ENCODE results near the gene RASGRF2. TPM values are rescaled to one million over a fixed set of nuclear protein-coding genes. Genes with fewer than 3 reads are reported as not detected.

The RASGRF2 gene
- total RNA-seq, 1 donor from 2014 or later: 0.05 TPM

GRCh38 chr5:80995908-80996307 is 35.7 kb downstream of the RASGRF2 start:
- Mint-ChIP-seq H3K27me3 (ENCODE audit: unreplicated experiment) (peaks cover 26% of the 10 kb centered on the region), H3K27ac (ENCODE audit: unreplicated experiment) (no peak overlapping the region), H3K4me3 (ENCODE audit: unreplicated experiment) (no peak overlapping the region), H3K4me1 (ENCODE audit: unreplicated experiment) (no peaks in the 10 kb centered on the region), H3K9me3 (ENCODE audit: unreplicated experiment) (no peaks in the 10 kb centered on the region), H3K36me3 (ENCODE audit: unreplicated experiment) (no peaks in the 10 kb centered on the region)
- TF ChIP-seq, protein P1, sequence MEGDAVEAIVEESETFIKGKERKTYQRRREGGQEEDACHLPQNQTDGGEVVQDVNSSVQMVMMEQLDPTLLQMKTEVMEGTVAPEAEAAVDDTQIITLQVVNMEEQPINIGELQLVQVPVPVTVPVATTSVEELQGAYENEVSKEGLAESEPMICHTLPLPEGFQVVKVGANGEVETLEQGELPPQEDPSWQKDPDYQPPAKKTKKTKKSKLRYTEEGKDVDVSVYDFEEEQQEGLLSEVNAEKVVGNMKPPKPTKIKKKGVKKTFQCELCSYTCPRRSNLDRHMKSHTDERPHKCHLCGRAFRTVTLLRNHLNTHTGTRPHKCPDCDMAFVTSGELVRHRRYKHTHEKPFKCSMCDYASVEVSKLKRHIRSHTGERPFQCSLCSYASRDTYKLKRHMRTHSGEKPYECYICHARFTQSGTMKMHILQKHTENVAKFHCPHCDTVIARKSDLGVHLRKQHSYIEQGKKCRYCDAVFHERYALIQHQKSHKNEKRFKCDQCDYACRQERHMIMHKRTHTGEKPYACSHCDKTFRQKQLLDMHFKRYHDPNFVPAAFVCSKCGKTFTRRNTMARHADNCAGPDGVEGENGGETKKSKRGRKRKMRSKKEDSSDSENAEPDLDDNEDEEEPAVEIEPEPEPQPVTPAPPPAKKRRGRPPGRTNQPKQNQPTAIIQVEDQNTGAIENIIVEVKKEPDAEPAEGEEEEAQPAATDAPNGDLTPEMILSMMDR (IDR thresholded peaks at IDR 0.05): no peak
- DNase-seq (ENCODE audit: extremely low spot score, unreplicated experiment): no peak

DNA sequence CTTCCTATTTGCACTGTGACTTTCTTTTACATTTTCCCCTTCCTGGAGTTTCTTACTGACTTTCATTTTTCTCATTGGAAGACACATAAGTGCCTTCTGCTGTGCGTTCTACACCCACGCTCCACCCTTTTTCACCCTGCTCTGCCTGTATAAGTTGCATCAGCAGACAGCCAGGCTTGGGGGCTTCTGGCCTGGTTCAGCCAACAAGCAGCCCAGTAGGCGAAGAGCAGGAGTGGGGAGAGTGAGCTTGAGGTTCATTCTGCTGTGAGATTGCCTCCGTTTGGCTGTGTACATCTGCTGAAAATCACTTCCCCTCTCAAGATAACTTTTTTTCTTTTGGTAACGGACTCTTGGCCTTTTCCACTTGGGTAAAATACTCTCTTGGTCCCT is 38.4 kb downstream of the RASGRF2 start:
- H3K27me3 Mint-ChIP-seq (ENCODE audit: unreplicated experiment): peaks cover 28% of the 10 kb centered on the region
- TF ChIP-seq, protein P1 (IDR thresholded peaks at IDR 0.05): no peak
- H3K36me3 Mint-ChIP-seq (ENCODE audit: unreplicated experiment): no peaks in the 10 kb centered on the region
- no peaks in the 10 kb centered on the region for H3K4me1 Mint-ChIP-seq (ENCODE audit: unreplicated experiment)
- no peak for DNase-seq (ENCODE audit: extremely low spot score, unreplicated experiment)
- H3K9me3 Mint-ChIP-seq (ENCODE audit: unreplicated experiment): no peaks in the 10 kb centered on the region
- no peak overlapping the region for H3K27ac Mint-ChIP-seq (ENCODE audit: unreplicated experiment)
- H3K4me3 Mint-ChIP-seq (ENCODE audit: unreplicated experiment): no peak overlapping the region

- Mint-ChIP-seq H3K27ac (ENCODE audit: unreplicated experiment) (no peak overlapping the region), H3K4me1 (ENCODE audit: unreplicated experiment) (no peaks in the 10 kb centered on the region), H3K9me3 (ENCODE audit: unreplicated experiment) (no peaks in the 10 kb centered on the region), H3K27me3 (ENCODE audit: unreplicated experiment) (peaks cover 23% of the 10 kb centered on the region), H3K36me3 (ENCODE audit: unreplicated experiment) (no peaks in the 10 kb centered on the region), H3K4me3 (ENCODE audit: unreplicated experiment) (no peak overlapping the region)
- TF ChIP-seq, protein P1 (IDR thresholded peaks at IDR 0.05): no peak
- no peak for DNase-seq (ENCODE audit: extremely low spot score, unreplicated experiment)
Measured at GRCh38 chr5:81003811-81004386, 43.7 kb downstream of the RASGRF2 start.

- Mint-ChIP-seq H3K4me3 (ENCODE audit: unreplicated experiment) (no peak overlapping the region), H3K9me3 (ENCODE audit: unreplicated experiment) (no peaks in the 10 kb centered on the region), H3K27ac (ENCODE audit: unreplicated experiment) (no peak overlapping the region), H3K27me3 (ENCODE audit: unreplicated experiment) (peaks cover 20% of the 10 kb centered on the region), H3K36me3 (ENCODE audit: unreplicated experiment) (no peaks in the 10 kb centered on the region), H3K4me1 (ENCODE audit: unreplicated experiment) (no peaks in the 10 kb centered on the region)
- DNase-seq (ENCODE audit: extremely low spot score, unreplicated experiment): no peak
- TF ChIP-seq, protein P1 (IDR thresholded peaks at IDR 0.05): no peak
Measured at GRCh38 chr5:81005708-81006107, 45.5 kb downstream of the RASGRF2 start.

DNA sequence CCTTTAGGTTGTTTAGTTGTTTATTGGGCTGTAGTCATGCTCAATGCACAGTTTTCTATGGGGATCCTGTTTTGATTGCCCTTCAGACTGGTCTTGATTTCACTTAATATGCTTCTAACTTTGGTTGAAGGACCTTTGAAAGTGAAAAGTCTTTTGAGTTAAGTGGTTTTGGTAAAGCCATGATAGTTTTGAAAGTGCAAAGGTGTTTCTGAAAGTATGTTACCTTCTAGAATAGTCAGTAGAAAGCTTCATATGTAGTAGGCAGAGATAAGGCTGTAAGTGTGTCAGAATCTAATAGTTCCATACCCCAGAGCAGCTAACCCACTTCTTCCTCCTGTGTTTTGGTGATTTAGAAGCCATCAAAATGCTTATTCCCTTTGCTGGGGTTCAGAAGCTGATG is 46.1 kb downstream of the RASGRF2 start:
- no peak overlapping the region for H3K27ac Mint-ChIP-seq (ENCODE audit: unreplicated experiment)
- peaks cover 15% of the 10 kb centered on the region for H3K27me3 Mint-ChIP-seq (ENCODE audit: unreplicated experiment)
- H3K9me3 Mint-ChIP-seq (ENCODE audit: unreplicated experiment): no peaks in the 10 kb centered on the region
- H3K4me1 Mint-ChIP-seq (ENCODE audit: unreplicated experiment): no peaks in the 10 kb centered on the region
- no peak for DNase-seq (ENCODE audit: extremely low spot score, unreplicated experiment)
- TF ChIP-seq, protein P1 (IDR thresholded peaks at IDR 0.05): no peak
- H3K36me3 Mint-ChIP-seq (ENCODE audit: unreplicated experiment): no peaks in the 10 kb centered on the region
- no peak overlapping the region for H3K4me3 Mint-ChIP-seq (ENCODE audit: unreplicated experiment)

All from osteocyte (in vitro differentiated cells).